ENCODE measurements around the gene BTC.

DNA sequence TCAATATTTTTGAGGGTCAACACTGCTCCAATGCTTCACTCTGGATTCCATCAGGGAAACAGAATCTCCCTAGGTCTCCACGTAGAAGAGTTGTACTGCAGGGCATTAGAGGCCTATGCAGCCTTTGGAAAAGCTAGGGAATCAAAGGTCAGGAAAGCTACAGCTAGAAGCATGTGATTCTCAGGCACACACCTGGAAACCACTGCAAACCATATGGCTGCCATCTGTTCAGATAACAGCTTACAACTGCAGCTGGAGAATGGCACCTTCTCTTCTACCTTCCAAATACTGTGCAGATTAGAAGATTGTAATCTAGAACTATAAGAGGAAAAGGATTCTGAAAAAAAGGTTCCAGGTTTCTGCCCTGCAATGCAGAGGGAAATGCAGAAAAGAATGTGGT is 60.6 kb downstream of the BTC start:
- TF ChIP-seq POLR2A (IDR thresholded peaks at IDR 0.05; ENCODE audit: low read depth): no peak
- TF ChIP-seq, protein P1, sequence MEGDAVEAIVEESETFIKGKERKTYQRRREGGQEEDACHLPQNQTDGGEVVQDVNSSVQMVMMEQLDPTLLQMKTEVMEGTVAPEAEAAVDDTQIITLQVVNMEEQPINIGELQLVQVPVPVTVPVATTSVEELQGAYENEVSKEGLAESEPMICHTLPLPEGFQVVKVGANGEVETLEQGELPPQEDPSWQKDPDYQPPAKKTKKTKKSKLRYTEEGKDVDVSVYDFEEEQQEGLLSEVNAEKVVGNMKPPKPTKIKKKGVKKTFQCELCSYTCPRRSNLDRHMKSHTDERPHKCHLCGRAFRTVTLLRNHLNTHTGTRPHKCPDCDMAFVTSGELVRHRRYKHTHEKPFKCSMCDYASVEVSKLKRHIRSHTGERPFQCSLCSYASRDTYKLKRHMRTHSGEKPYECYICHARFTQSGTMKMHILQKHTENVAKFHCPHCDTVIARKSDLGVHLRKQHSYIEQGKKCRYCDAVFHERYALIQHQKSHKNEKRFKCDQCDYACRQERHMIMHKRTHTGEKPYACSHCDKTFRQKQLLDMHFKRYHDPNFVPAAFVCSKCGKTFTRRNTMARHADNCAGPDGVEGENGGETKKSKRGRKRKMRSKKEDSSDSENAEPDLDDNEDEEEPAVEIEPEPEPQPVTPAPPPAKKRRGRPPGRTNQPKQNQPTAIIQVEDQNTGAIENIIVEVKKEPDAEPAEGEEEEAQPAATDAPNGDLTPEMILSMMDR (IDR thresholded peaks at IDR 0.05): no peak
